HepG2 (cell line): ENCODE measurements around the gene CLEC3A. TPM values are rescaled to one million over a fixed set of nuclear protein-coding genes. Genes with fewer than 3 reads are reported as not detected.
A peak's percentile ranks its signal among the peaks of the same experiment; 100 is the strongest.

ENCODE experiments used
- ATF7-NPFF ChIP-seq: sonication (generic); formaldehyde crosslinking; IDR thresholded peaks from 2 replicates; pipeline ENCODE4 v1.8.1; 2023; ENCODE audit warnings: mild to moderate bottlenecking, low read depth, missing genetic modification reagents, moderate library complexity
- ETV5 ChIP-seq: IDR thresholded peaks from 2 replicates; pipeline ENCODE4 v1.6.1; 2018; ENCODE audit warnings: missing biosample characterization, missing genetic modification reagents, inconsistent platforms, borderline replicate concordance
- FOXP4 ChIP-seq: sonication (generic); formaldehyde crosslinking; IDR thresholded peaks from 2 replicates; pipeline ENCODE4 v1.4.0; 2020; ENCODE audit warnings: missing genetic modification reagents
- GATAD1 ChIP-seq: IDR thresholded peaks from 2 replicates; pipeline ENCODE4 v1.6.1; 2016; ENCODE audit warnings: missing genetic modification reagents, missing compliant biosample characterization
- HOXD1 ChIP-seq: sonication (generic); formaldehyde crosslinking; IDR thresholded peaks from 2 replicates; pipeline ENCODE4 v1.5.0; 2020; ENCODE audit warnings: missing genetic modification reagents
- KDM1A ChIP-seq: IDR thresholded peaks from 2 replicates; pipeline ENCODE4 v1.6.1; 2016; ENCODE audit warnings: missing compliant biosample characterization
- MTERF4 ChIP-seq: sonication (generic); formaldehyde crosslinking; IDR thresholded peaks from 2 replicates; pipeline ENCODE4 v1.8.0; 2023; ENCODE audit warnings: mild to moderate bottlenecking, missing genetic modification reagents
- PCBP1 ChIP-seq: fragments of 200-400 bp; formaldehyde crosslinking; IDR thresholded peaks from 2 replicates; pipeline ENCODE4 v1.6.1; 2017; ENCODE audit warnings: mild to moderate bottlenecking, low read depth, low read length, borderline replicate concordance
- PITX1 ChIP-seq: sonication (generic); formaldehyde crosslinking; IDR thresholded peaks from 2 replicates; pipeline ENCODE4 v1.5.1; 2020; ENCODE audit warnings: mild to moderate bottlenecking, missing genetic modification reagents
- SMAD3 ChIP-seq: sonication (generic); formaldehyde crosslinking; IDR thresholded peaks from 2 replicates; pipeline ENCODE4 v1.4.0; 2020; ENCODE audit warnings: missing genetic modification reagents
- SNRNP70 ChIP-seq: fragments of 200-400 bp; formaldehyde crosslinking; IDR thresholded peaks from 2 replicates; pipeline ENCODE4 v1.6.1; 2017; ENCODE audit warnings: mild to moderate bottlenecking, low read depth, low read length, moderate library complexity
- TRIM24 ChIP-seq: sonication (generic); formaldehyde crosslinking; IDR thresholded peaks from 2 replicates; pipeline ENCODE4 v1.8.0; 2022; ENCODE audit warnings: mild to moderate bottlenecking, missing genetic modification reagents
- ZBTB38 ChIP-seq: sonication (generic); formaldehyde crosslinking; IDR thresholded peaks from 2 replicates; pipeline ENCODE4 v1.5.1; 2020; ENCODE audit warnings: mild to moderate bottlenecking, missing genetic modification reagents
- ZFP91 ChIP-seq: sonication (generic); formaldehyde crosslinking; IDR thresholded peaks from 2 replicates; pipeline ENCODE4 v1.9.0; 2022; ENCODE audit warnings: missing genetic modification reagents, mild to moderate bottlenecking, borderline replicate concordance
- ZNF18 ChIP-seq: sonication (generic); formaldehyde crosslinking; IDR thresholded peaks from 2 replicates; pipeline ENCODE4 v1.8.0; 2022; ENCODE audit warnings: mild to moderate bottlenecking, missing genetic modification reagents; ENCODE audit not compliant: insufficient replicate concordance
- ZNF337 ChIP-seq: sonication (generic); formaldehyde crosslinking; IDR thresholded peaks from 2 replicates; pipeline ENCODE4 v1.5.1; 2020; ENCODE audit warnings: missing genetic modification reagents, low read depth, mild to moderate bottlenecking, borderline replicate concordance
- ZNF451 ChIP-seq: sonication (generic); formaldehyde crosslinking; IDR thresholded peaks from 2 replicates; pipeline ENCODE4 v1.5.0; 2020; ENCODE audit warnings: mild to moderate bottlenecking, missing genetic modification reagents
- ZNF547 ChIP-seq: sonication (generic); formaldehyde crosslinking; IDR thresholded peaks from 2 replicates; pipeline ENCODE4 v1.5.1; 2020; ENCODE audit warnings: mild to moderate bottlenecking, missing genetic modification reagents
- ZNF556 ChIP-seq: sonication (generic); formaldehyde crosslinking; IDR thresholded peaks from 2 replicates; pipeline ENCODE4 v1.4.0; 2020; ENCODE audit warnings: mild to moderate bottlenecking, missing genetic modification reagents, borderline replicate concordance
- polyA plus RNA-seq, 8 experiments: library from polyadenylated mRNA; depleted of rRNA in 3 of 8; stranded (reverse) in 7 of 8; unstranded in 1 of 8; fragments of >200 nt; fragmentation: Illumina TruSeq in 4 of 8; extraction: Trizol in 4 of 8; gene quantifications; 2 replicates each; pipeline versions ENCODE4 v1.2.1 to v1.2.3, GENCODE V29; 2011 to 2016; ENCODE audit warnings: low read depth in 4 of 8, missing spikeins in 1 of 8, mixed read lengths in 1 of 8; ENCODE audit not compliant: insufficient read depth in 1 of 8
- total RNA-seq, 5 experiments: library from RNA; depleted of rRNA; stranded (reverse); fragments of >200 nt; fragmentation: Illumina TruSeq; extraction: Trizol; gene quantifications; 2 replicates each; pipeline ENCODE4 v1.2.3, GENCODE V29; 2016; ENCODE audit warnings: low read depth in 1 of 5

CLEC3A gene
- total and polyA plus RNA-seq, 2 of the 13 experiments (the other 11 are each of a cell fraction or from before 2014, with no cell fraction given) = not detected

- peak; percentile 98 for TF ChIP-seq HOXD1 (CRISPR knock-in tag)
- peak; percentile 89 for TF ChIP-seq PITX1 (CRISPR knock-in tag)
- peak; percentile 100 for TF ChIP-seq ATF7-NPFF (CRISPR knock-in tag)
- TF ChIP-seq KDM1A (CRISPR knock-in tag) = no peak
- TF ChIP-seq ZBTB38 (CRISPR knock-in tag) = peak; percentile 96
- no peak for TF ChIP-seq PCBP1
- TF ChIP-seq TRIM24 (CRISPR knock-in tag) = no peak
- peak; percentile 94 for TF ChIP-seq ZNF18 (CRISPR knock-in tag)
- no peak for TF ChIP-seq SNRNP70
- TF ChIP-seq FOXP4 (CRISPR knock-in tag) = peak; percentile 74
- peak; percentile 96 for TF ChIP-seq SMAD3 (CRISPR knock-in tag)
- TF ChIP-seq ZNF451 = peak; percentile 100
- TF ChIP-seq ETV5 = peak; percentile 53; the same call in 1 of the 2 replicates
- peak; percentile 99 for TF ChIP-seq MTERF4
- TF ChIP-seq ZFP91 (CRISPR knock-in tag) = peak; percentile 89
- peak; percentile 81 for TF ChIP-seq GATAD1 (CRISPR knock-in tag)
- TF ChIP-seq ZNF547 = peak; percentile 98
- peak; percentile 96 for TF ChIP-seq ZNF556
- TF ChIP-seq ZNF337 (CRISPR knock-in tag) = peak; percentile 83; the same call in 1 of the 2 replicates
Measured at GRCh38 chr16:78045865-78046581, 23.7 kb downstream of the CLEC3A start (continued).
